ENCODE measurements around the gene RNASE13.

Gene RNASE13

GRCh38 chr14:21063479-21063878 is 28.9 kb upstream of the RNASE13 start:
- no peak for DNase-seq

DNA sequence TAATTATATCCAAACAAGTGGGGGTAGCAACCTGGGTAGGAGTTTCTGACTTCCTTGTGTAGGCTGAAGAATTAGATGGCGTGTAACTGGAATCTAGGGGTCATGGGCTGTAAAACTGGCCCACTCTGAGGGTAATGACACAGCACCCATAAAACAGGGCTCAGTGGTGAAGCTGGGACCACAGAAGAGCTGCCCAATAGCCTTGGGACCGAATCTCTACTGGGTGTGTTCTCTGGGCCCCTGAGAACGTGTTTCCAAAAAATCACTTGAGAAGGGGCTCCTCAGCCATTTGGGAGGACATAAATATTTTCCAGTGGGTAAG is 26.7 kb upstream of the RNASE13 start:
- DNase-seq: no peak

GRCh38 chr14:21060614-21061346 is 26.2 kb upstream of the RNASE13 start:
- DNase-seq: no peak

- DNase-seq: no peak
Observed at GRCh38 chr14:21059842-21060613, 25.4 kb upstream of the RNASE13 start.

DNA sequence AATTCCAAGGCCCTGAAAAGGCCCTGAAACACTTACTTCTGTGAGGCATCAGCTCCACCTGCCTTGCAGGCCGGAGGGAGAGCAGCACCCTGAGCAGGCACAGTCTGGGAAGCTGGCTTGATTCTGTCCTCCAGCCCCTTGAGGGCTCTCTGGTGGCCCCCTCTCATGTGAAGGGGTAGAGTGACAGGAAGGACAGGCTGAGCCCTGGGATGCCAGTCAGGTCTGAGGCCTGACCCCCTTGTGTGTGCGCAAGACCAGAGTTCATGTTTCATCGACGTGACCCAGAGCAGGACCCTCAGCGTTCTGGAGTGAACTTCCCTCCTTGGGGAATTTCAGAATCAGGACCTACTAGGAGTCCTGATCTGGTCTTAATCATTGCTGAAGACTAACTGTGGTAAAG is 24.3 kb upstream of the RNASE13 start:
- DNase-seq: no peak

- DNase-seq: no peak
Observed at GRCh38 chr14:21057803-21058675, 23.4 kb upstream of the RNASE13 start, which contains the start of gene RNASE8. Gene RNASE8, plus strand, starts transcription at chr14:21057822. Its CDS starts 71 bp downstream, at chr14:21057893.

DNA sequence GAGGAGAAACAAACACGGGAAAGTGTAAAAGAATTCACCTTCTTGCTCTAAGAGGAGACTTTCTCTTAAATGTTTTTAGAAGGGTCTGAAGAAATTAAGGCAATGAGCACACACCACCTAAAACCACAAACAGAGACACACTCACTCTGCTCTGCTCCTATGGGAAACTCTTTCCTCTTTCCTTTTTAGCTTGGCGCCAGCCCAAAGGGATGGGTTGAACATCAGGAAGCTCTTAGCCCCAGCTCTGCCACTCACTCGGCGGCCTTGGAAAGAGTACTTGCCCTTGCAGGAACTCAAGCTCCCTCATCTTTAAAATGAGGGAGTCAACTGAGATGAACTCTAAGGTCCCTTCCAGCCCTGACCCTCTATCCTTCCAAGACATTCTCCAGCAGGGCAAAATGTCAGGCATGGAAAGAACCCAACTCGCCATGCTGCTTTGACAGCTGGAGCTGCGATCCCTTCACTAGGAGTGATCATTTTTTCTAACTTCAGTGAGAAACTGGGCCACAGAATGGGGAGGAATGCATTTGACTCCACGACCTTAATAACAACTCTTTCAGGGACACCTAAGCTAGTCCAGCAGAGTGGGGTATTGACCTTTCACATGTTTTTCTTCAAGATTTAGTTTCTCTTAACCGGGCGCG is 22.0 kb upstream of the RNASE13 start:
- no peak for DNase-seq

DNA sequence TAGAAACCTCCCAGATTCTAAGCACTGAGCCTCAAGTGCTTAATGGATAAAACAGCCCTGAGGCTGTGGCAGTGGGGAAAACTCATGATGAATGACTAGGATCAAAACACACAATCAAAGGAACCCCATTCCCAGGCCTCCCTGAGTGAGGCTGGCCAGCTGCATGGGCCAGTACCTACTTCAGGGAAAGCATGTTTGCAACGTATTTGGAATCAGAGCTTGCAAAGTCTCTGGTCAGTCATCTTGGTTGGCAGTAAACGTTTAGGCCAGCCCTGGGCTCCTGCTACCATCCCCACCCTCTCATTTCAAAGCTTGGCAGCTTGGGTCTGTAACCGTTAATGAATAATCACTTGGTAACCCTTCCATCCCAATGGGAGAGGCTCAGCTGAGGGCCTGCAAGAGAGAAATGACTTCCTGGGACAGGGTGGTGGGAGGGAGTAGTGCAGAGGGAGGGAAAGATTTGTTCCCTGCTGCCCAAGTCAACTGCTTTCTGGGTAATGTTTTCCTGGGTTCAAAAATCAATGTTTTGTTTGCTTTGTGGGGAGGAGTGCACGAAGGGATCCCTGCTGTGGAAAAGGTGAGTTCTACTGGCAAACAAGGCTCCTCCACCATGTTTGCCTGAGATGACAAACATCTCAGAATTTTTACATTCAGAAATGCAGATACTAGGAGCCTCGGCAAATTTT is 21.0 kb upstream of the RNASE13 start:
- DNase-seq: no peak

GRCh38 chr14:21054768-21055145 is 20.1 kb upstream of the RNASE13 start:
- DNase-seq: no peak

GRCh38 chr14:21054123-21054767 is 19.6 kb upstream of the RNASE13 start:
- DNase-seq: no peak

GRCh38 chr14:21053184-21054122 is 18.8 kb upstream of the RNASE13 start:
- no peak for DNase-seq

- no peak for DNase-seq
Observed at GRCh38 chr14:21050597-21050996, 16.0 kb upstream of the RNASE13 start.

DNA sequence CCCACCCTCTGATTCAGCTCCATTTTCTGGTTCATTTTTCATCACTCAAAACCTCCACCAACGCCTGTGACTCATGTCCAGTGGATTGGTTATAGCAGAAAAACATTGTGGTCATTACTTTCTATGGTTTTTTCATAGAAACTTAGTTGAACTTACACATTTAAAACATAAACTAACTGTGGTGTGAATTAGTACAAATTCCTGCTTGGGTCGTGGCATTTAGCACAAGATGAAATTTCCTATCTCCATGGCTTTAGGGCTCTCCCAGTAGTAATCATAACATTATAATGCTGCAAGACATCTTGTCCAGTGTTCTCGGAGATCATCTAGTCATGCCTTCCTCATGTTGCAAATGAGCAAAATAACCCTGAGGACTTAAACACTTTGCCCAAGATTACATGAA is 14.7 kb upstream of the RNASE13 start:
- no peak for DNase-seq

- no peak for DNase-seq
Observed at GRCh38 chr14:21048638-21049037, 14.0 kb upstream of the RNASE13 start.

DNA sequence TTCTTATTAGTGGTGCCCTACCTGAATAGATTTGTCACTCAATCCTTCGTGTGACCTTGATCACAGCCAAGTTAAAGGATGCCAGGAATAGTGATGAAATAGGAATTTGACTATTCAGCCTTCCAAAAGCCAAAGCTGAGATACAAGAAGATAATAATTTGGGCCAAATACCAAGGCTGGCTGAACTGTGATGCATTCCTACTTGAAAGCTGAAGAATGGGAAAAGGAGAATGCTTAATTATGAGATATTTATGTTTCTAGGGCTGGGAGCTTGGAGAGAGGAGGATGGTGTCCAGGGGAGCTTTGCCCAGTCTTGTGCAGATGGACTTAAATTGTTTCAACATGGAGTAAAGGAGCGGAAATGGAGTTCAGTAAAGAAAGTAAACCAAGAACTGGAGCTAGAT is 12.8 kb upstream of the RNASE13 start:
- DNase-seq: no peak

GRCh38 chr14:21043974-21044618 is 9.5 kb upstream of the RNASE13 start:
- DNase-seq: no peak

- DNase-seq: no peak
Observed at GRCh38 chr14:21043387-21043973, 8.9 kb upstream of the RNASE13 start.

- DNase-seq: no peak
Observed at GRCh38 chr14:21042918-21043317, 8.3 kb upstream of the RNASE13 start.

DNA sequence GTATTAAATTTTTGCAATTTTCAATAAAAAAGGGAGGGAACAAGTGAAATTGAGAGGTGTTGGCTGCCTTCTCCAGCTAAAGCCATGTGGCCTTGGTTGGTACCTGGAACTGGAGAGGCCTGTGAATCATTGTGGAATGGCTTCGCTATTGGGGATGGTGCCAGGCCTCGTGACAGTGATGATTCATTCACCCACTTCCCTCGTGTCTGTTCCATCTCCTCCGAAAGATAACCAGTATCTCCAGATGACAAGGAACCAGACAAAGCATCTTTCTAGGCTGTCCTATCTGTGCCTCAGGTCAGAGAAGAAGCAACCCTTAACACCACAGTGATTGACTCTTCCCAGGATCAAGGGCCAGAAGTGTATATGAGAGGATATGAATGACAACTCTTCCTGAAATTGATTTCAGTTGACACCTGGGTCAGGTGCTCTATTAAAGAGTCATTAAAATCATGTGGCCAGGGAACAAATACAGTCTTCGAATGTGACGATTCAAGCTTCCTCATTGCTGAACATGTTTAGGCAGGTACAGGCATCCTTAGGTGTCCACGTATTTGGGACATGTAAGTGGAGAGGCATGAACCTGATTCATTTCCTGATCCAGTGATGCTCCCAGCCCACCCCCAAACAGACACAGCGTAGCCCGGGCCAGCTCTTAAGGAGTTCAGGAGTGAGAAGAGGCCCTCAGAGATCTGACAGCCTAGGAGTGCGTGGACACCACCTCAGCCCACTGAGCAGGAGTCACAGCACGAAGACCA is 7.2 kb upstream of the RNASE13 start, which contains the start of gene RNASE7:
RNASE7 (plus strand) TSS at position 687 of the 758 bp plus-strand sequence. CDS start 631 bp downstream, outside the sequence.
- no peak for DNase-seq

All from activated CD4-positive, alpha-beta T cell treated with anti-CD3 and anti-CD28 coated beads for 48 hours (primary cell).